VCaP (cell line): ENCODE data around the gene THRSP.
A peak's percentile ranks its signal among the peaks of the same experiment; 100 is the strongest.

Source experiments
- H3K27ac ChIP-seq: fragments of 450-650 bp; 2 replicates; pipeline ENCODE4 v1.5.1; 2017
- CTCF ChIP-seq: fragments of 450-650 bp; conservative IDR thresholded peaks from 2 replicates; pipeline ENCODE4 v1.5.1; 2017; ENCODE audit warnings: mild to moderate bottlenecking, moderate library complexity

Gene THRSP

GRCh38 chr11:78061921-78062311 is 1.7 kb upstream of the THRSP start:
- peak overlapping the region; percentile 88 for H3K27ac ChIP-seq
- no peak for TF ChIP-seq CTCF

- peak overlapping the region; percentile 88 for H3K27ac ChIP-seq
- no peak for TF ChIP-seq CTCF
These were observed 990 bp upstream of the THRSP start for GRCh38 chr11:78062671-78063070.

GRCh38 chr11:78065203-78065602 is 1.5 kb downstream of the THRSP start:
- no peak overlapping the region for H3K27ac ChIP-seq

GRCh38 chr11:78066471-78066870 is 2.8 kb downstream of the THRSP start:
- TF ChIP-seq CTCF, result no peak
- no peak overlapping the region for H3K27ac ChIP-seq

More at GRCh38 chr11:78065203-78065602, 1.5 kb downstream of the THRSP start:
- TF ChIP-seq CTCF, result no peak

- TF ChIP-seq CTCF, result no peak
- H3K27ac ChIP-seq, result no peak overlapping the region
These were observed 4.0 kb downstream of the THRSP start for GRCh38 chr11:78067704-78068103.

GRCh38 chr11:78069465-78069864 is 5.8 kb downstream of the THRSP start:
- TF ChIP-seq CTCF, result no peak

GRCh38 chr11:78070621-78071020 is 7.0 kb downstream of the THRSP start:
- TF ChIP-seq CTCF, result no peak
- no peak overlapping the region for H3K27ac ChIP-seq

More at GRCh38 chr11:78069465-78069864, 5.8 kb downstream of the THRSP start:
- H3K27ac ChIP-seq, result no peak overlapping the region; the same call in 1 of the 2 replicates

GRCh38 chr11:78071717-78072116 is 8.1 kb downstream of the THRSP start:
- TF ChIP-seq CTCF, result no peak
- no peak overlapping the region for H3K27ac ChIP-seq
